ENCODE measurements around the gene KTN1. TPM values are rescaled to one million over a fixed set of nuclear protein-coding genes. Genes with fewer than 3 reads are reported as not detected.
A peak's percentile ranks its signal among the peaks of the same experiment; 100 is the strongest.

Gene KTN1
- total and polyA plus RNA-seq, 3 experiments from 2014 or later: 50.4 to 146 (median 145) TPM

- ChIA-PET CTCF (interaction anchor here (0.7 kb wide), 1 partner anchor 1025 kb away, joined by 3 read pairs; no protein-coding TSS in a partner anchor), POLR2A (interaction anchor here (0.5 kb wide), 1 partner anchor 202 kb away, joined by 3 read pairs; no protein-coding TSS in a partner anchor)
- Mint-ChIP-seq H3K27me3 (no peaks in the 10 kb centered on the region), H3K9me3 (no peaks in the 10 kb centered on the region), H3K4me1 (peaks cover 17 to 35% (median 30%) of the 10 kb centered on the region in 3 donors), H3K4me3 (peak overlapping the region; percentile 76 to 95 (median 85)), H3K36me3 (peaks cover 0 to 11% (median 0%) of the 10 kb centered on the region in 3 donors), H3K27ac (peak overlapping the region; percentile 72 to 95 (median 90))
- peak overlapping the region; percentile 69 for H3K4me3 ChIP-seq (ENCODE audit: low read length)
- H3K36me3 ChIP-seq (ENCODE audit: insufficient read depth, low read length): no peaks in the 10 kb centered on the region
- H3K27ac ChIP-seq (ENCODE audit: low read depth, low read length): peak overlapping the region; percentile 70
- H3K4me1 ChIP-seq (ENCODE audit: insufficient read depth, low read length): peaks cover 55% of the 10 kb centered on the region
- no peaks in the 10 kb centered on the region for H3K27me3 ChIP-seq (ENCODE audit: insufficient read depth, low read length, poor library complexity, severe bottlenecking)
- no peaks in the 10 kb centered on the region for H3K9me3 ChIP-seq (ENCODE audit: low read length)
- DNase-seq: no peak
Observed at GRCh38 chr14:55581342-55581771, 1.4 kb downstream of the KTN1 start.

DNA sequence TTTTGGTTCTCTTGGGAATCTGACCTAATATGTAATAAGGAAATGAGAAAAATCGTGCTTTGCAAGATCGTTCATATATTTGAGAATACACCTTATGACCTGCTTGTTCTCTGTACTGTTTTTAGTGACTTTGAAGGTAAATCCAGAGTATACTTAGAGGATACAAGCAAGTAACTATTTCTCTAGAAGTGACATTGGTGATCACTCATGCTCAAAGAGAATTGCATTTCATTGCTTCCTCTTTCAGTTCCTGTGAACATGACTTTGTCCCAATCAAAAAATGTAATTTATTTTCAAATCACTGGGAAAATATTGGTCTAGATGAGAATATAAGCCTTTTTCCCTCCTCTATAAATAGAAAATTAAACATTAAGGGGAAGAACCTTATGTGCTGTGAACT is 2.7 kb downstream of the KTN1 start:
- Mint-ChIP-seq H3K9me3 (no peaks in the 10 kb centered on the region), H3K27me3 (no peaks in the 10 kb centered on the region), H3K36me3 (peaks cover 0 to 11% (median 0%) of the 10 kb centered on the region in 3 donors), H3K4me1 (peaks cover 17 to 45% (median 30%) of the 10 kb centered on the region in 3 donors), H3K27ac (peak overlapping the region in 2 of 8 donors; percentile 21 to 77), H3K4me3 (peak overlapping the region in 4 of 7 donors; percentile 17 to 69 (median 37))
- H3K36me3 ChIP-seq (ENCODE audit: insufficient read depth, low read length): no peaks in the 10 kb centered on the region
- CTCF ChIA-PET: no interaction called here
- H3K27me3 ChIP-seq (ENCODE audit: insufficient read depth, low read length, poor library complexity, severe bottlenecking): no peaks in the 10 kb centered on the region
- no peak overlapping the region for H3K4me3 ChIP-seq (ENCODE audit: low read length)
- POLR2A ChIA-PET: no interaction called here
- peaks cover 62% of the 10 kb centered on the region for H3K4me1 ChIP-seq (ENCODE audit: insufficient read depth, low read length)
- H3K27ac ChIP-seq (ENCODE audit: low read depth, low read length): no peak overlapping the region
- no peaks in the 10 kb centered on the region for H3K9me3 ChIP-seq (ENCODE audit: low read length)
- DNase-seq: no peak

GRCh38 chr14:55583942-55584468 is 4.0 kb downstream of the KTN1 start:
- no peak overlapping the region for H3K27ac Mint-ChIP-seq
- H3K9me3 Mint-ChIP-seq: no peaks in the 10 kb centered on the region
- H3K9me3 ChIP-seq (ENCODE audit: low read length): no peaks in the 10 kb centered on the region
- H3K27ac ChIP-seq (ENCODE audit: low read depth, low read length): no peak overlapping the region
- no peak for DNase-seq
- peaks cover 17 to 49% (median 29%) of the 10 kb centered on the region in 3 donors for H3K4me1 Mint-ChIP-seq
- CTCF ChIA-PET: no interaction called here
- POLR2A ChIA-PET: no interaction called here
- H3K27me3 Mint-ChIP-seq: no peaks in the 10 kb centered on the region
- H3K36me3 ChIP-seq (ENCODE audit: insufficient read depth, low read length): no peaks in the 10 kb centered on the region
- no peaks in the 10 kb centered on the region for H3K27me3 ChIP-seq (ENCODE audit: insufficient read depth, low read length, poor library complexity, severe bottlenecking)
- H3K36me3 Mint-ChIP-seq: peaks cover 0 to 13% (median 0%) of the 10 kb centered on the region in 3 donors
- no peak overlapping the region for H3K4me3 ChIP-seq (ENCODE audit: low read length)
- peaks cover 60% of the 10 kb centered on the region for H3K4me1 ChIP-seq (ENCODE audit: insufficient read depth, low read length)
- no peak overlapping the region for H3K4me3 Mint-ChIP-seq

GRCh38 chr14:55585854-55586253 is 5.8 kb downstream of the KTN1 start:
- Mint-ChIP-seq H3K27me3 (no peaks in the 10 kb centered on the region), H3K27ac (peak overlapping the region in 2 of 8 donors; percentile 7 to 32), H3K9me3 (no peaks in the 10 kb centered on the region), H3K4me1 (peaks cover 25 to 50% (median 34%) of the 10 kb centered on the region in 3 donors), H3K4me3 (peak overlapping the region in 2 of 7 donors; percentile 1 to 9), H3K36me3 (peaks cover 0 to 8% (median 2%) of the 10 kb centered on the region in 3 donors)
- Histone ChIP-seq H3K4me1 (ENCODE audit: insufficient read depth, low read length) (peaks cover 54% of the 10 kb centered on the region), H3K4me3 (ENCODE audit: low read length) (no peak overlapping the region), H3K27ac (ENCODE audit: low read depth, low read length) (no peak overlapping the region), H3K27me3 (ENCODE audit: insufficient read depth, low read length, poor library complexity, severe bottlenecking) (no peaks in the 10 kb centered on the region), H3K9me3 (ENCODE audit: low read length) (no peaks in the 10 kb centered on the region), H3K36me3 (ENCODE audit: insufficient read depth, low read length) (no peaks in the 10 kb centered on the region)
- POLR2A ChIA-PET: no interaction called here
- CTCF ChIA-PET: interaction anchor here (1.2 kb wide), 1 partner anchor 315 kb away, joined by 3 read pairs; no protein-coding TSS in a partner anchor
- DNase-seq: no peak

- Histone ChIP-seq H3K27ac (ENCODE audit: low read depth, low read length) (no peak overlapping the region), H3K27me3 (ENCODE audit: insufficient read depth, low read length, poor library complexity, severe bottlenecking) (no peaks in the 10 kb centered on the region), H3K4me3 (ENCODE audit: low read length) (no peak overlapping the region), H3K9me3 (ENCODE audit: low read length) (no peaks in the 10 kb centered on the region), H3K36me3 (ENCODE audit: insufficient read depth, low read length) (no peaks in the 10 kb centered on the region), H3K4me1 (ENCODE audit: insufficient read depth, low read length) (peaks cover 51% of the 10 kb centered on the region)
- ChIA-PET POLR2A (no interaction called here), CTCF (no interaction called here)
- no peak for DNase-seq
- Mint-ChIP-seq H3K4me1 (peaks cover 26 to 47% (median 34%) of the 10 kb centered on the region in 3 donors), H3K27ac (peak overlapping the region in 3 of 8 donors; percentile 7 to 28 (median 24)), H3K4me3 (peak overlapping the region in 2 of 7 donors; percentile 1 to 9), H3K9me3 (no peaks in the 10 kb centered on the region), H3K36me3 (peaks cover 0 to 3% (median 2%) of the 10 kb centered on the region in 3 donors), H3K27me3 (no peaks in the 10 kb centered on the region)
Observed at GRCh38 chr14:55586411-55586810, 6.4 kb downstream of the KTN1 start.

DNA sequence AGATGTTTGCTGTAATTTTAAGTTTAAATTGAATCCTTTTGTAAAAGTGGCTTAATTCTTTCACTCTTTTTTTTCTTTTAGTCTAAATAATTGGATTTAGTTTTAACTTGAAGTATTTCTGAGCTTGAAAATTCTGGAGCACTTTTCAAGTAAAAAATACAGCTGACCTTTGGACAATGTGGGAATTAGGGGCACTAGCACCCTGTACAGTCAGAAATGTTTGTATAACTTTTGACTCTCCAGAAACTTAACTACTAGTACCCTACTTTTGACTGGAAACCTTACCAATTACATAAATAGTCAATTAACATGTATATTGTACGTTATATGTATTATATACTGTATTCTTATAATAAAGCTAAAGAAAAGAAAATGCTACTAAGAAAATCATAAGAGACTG is 7.8 kb downstream of the KTN1 start:
- peak overlapping the region in 1 of 8 donors; percentile 24 for H3K27ac Mint-ChIP-seq
- Histone ChIP-seq H3K27me3 (ENCODE audit: insufficient read depth, low read length, poor library complexity, severe bottlenecking) (no peaks in the 10 kb centered on the region), H3K27ac (ENCODE audit: low read depth, low read length) (no peak overlapping the region), H3K9me3 (ENCODE audit: low read length) (no peaks in the 10 kb centered on the region), H3K4me3 (ENCODE audit: low read length) (no peak overlapping the region), H3K4me1 (ENCODE audit: insufficient read depth, low read length) (peaks cover 43% of the 10 kb centered on the region), H3K36me3 (ENCODE audit: insufficient read depth, low read length) (no peaks in the 10 kb centered on the region)
- H3K27me3 Mint-ChIP-seq: no peaks in the 10 kb centered on the region
- no peak overlapping the region for H3K4me3 Mint-ChIP-seq
- no peaks in the 10 kb centered on the region for H3K9me3 Mint-ChIP-seq
- CTCF ChIA-PET: no interaction called here
- POLR2A ChIA-PET: no interaction called here
- H3K4me1 Mint-ChIP-seq: peaks cover 40 to 47% (median 42%) of the 10 kb centered on the region in 3 donors
- no peak for DNase-seq
- H3K36me3 Mint-ChIP-seq: peaks cover 0 to 6% (median 2%) of the 10 kb centered on the region in 3 donors

DNA sequence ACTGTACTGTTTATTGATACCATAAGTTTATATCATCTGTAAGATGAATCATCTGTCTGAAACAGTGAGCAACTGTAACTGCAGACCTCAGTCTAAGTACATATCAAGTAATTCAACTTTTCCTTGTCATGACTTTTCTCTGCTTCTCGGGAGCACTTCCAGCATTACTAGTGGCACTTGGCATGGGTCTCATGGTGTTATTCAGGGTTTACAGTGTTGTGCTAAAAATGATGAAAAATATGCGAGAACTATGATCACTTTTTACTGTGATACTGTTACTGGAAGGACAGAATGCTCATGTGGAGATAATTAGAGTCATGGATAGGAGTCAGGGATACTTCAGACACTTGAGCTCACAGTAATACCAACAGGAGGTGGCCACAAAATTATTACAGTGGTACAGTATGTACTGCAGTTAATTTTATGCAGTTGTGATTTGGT is 8.3 kb downstream of the KTN1 start:
- ChIA-PET POLR2A (no interaction called here), CTCF (no interaction called here)
- Mint-ChIP-seq H3K36me3 (peaks cover 0 to 6% (median 2%) of the 10 kb centered on the region in 3 donors), H3K9me3 (no peaks in the 10 kb centered on the region), H3K4me1 (peaks cover 44 to 46% (median 45%) of the 10 kb centered on the region in 3 donors), H3K27me3 (no peaks in the 10 kb centered on the region), H3K27ac (peak overlapping the region in 3 of 8 donors; percentile 22 to 65 (median 48)), H3K4me3 (no peak overlapping the region)
- no peak overlapping the region for H3K27ac ChIP-seq (ENCODE audit: low read depth, low read length)
- H3K27me3 ChIP-seq (ENCODE audit: insufficient read depth, low read length, poor library complexity, severe bottlenecking): no peaks in the 10 kb centered on the region
- H3K36me3 ChIP-seq (ENCODE audit: insufficient read depth, low read length): no peaks in the 10 kb centered on the region
- H3K4me1 ChIP-seq (ENCODE audit: insufficient read depth, low read length): peaks cover 39% of the 10 kb centered on the region
- no peak for DNase-seq
- H3K4me3 ChIP-seq (ENCODE audit: low read length): no peak overlapping the region
- no peaks in the 10 kb centered on the region for H3K9me3 ChIP-seq (ENCODE audit: low read length)

GRCh38 chr14:55589171-55589570 is 9.2 kb downstream of the KTN1 start:
- Histone ChIP-seq H3K4me3 (ENCODE audit: low read length) (no peak overlapping the region), H3K27me3 (ENCODE audit: insufficient read depth, low read length, poor library complexity, severe bottlenecking) (no peaks in the 10 kb centered on the region), H3K36me3 (ENCODE audit: insufficient read depth, low read length) (no peaks in the 10 kb centered on the region), H3K9me3 (ENCODE audit: low read length) (no peaks in the 10 kb centered on the region), H3K27ac (ENCODE audit: low read depth, low read length) (no peak overlapping the region), H3K4me1 (ENCODE audit: insufficient read depth, low read length) (peaks cover 30% of the 10 kb centered on the region)
- Mint-ChIP-seq H3K4me1 (peaks cover 51 to 55% (median 53%) of the 10 kb centered on the region in 3 donors), H3K27ac (no peak overlapping the region), H3K36me3 (peaks cover 0 to 6% (median 2%) of the 10 kb centered on the region in 3 donors), H3K9me3 (no peaks in the 10 kb centered on the region), H3K4me3 (no peak overlapping the region), H3K27me3 (no peaks in the 10 kb centered on the region)
- CTCF ChIA-PET: no interaction called here
- no peak for DNase-seq
- POLR2A ChIA-PET: no interaction called here

Data from CD8-positive, alpha-beta memory T cell (primary cell).